ENCODE data around the gene LRCH4. TPM values are rescaled to one million over a fixed set of nuclear protein-coding genes. Genes with fewer than 3 reads are reported as not detected.

Gene LRCH4
- total and polyA plus RNA-seq, 4 donors = 38.1 to 109 (median 92.2) TPM

- H3K9me3 ChIP-seq (ENCODE audit: control insufficient read depth in 4 of 4, insufficient read depth in 3 of 4, low read length in 3 of 4) = no peaks in the 10 kb centered on the region
- ATAC-seq (ENCODE audit: insufficient read depth, low FRiP score) (no peak), DNase-seq (peak; percentile 80 to 86 (median 81))
- H3K4me3 ChIP-seq = no peak overlapping the region
- peaks cover 0 to 20% (median 3%) of the 10 kb centered on the region in 5 donors for H3K4me1 ChIP-seq (ENCODE audit: control insufficient read depth in 5 of 5, insufficient read depth in 5 of 5, low read length in 5 of 5)
- H3K9ac ChIP-seq (ENCODE audit: insufficient read depth in 1 of 2, low read length in 2 of 2) = peak overlapping the region in 1 of 2 donors; percentile 46
- WGBS, 2 donors = 27 to 32% methylated on average over 20 of the region's 20 CpGs
- no peak overlapping the region for H3K27ac ChIP-seq (ENCODE audit: low read depth in 1 of 2, low read length in 1 of 2)
- no peaks in the 10 kb centered on the region for H3K36me3 ChIP-seq (ENCODE audit: control insufficient read depth in 4 of 4, insufficient read depth in 4 of 4, low read length in 4 of 4)
- no peaks in the 10 kb centered on the region for H3K27me3 ChIP-seq (ENCODE audit: control insufficient read depth in 3 of 3, insufficient read depth in 3 of 3, low read length in 2 of 3)
- TF ChIP-seq CTCF (IDR thresholded peaks at IDR 0.05; ENCODE audit: control extremely low read depth, extremely low read depth) = no peak
These were observed 4.3 kb upstream of the LRCH4 start for GRCh38 chr7:100590077-100590737.

DNA sequence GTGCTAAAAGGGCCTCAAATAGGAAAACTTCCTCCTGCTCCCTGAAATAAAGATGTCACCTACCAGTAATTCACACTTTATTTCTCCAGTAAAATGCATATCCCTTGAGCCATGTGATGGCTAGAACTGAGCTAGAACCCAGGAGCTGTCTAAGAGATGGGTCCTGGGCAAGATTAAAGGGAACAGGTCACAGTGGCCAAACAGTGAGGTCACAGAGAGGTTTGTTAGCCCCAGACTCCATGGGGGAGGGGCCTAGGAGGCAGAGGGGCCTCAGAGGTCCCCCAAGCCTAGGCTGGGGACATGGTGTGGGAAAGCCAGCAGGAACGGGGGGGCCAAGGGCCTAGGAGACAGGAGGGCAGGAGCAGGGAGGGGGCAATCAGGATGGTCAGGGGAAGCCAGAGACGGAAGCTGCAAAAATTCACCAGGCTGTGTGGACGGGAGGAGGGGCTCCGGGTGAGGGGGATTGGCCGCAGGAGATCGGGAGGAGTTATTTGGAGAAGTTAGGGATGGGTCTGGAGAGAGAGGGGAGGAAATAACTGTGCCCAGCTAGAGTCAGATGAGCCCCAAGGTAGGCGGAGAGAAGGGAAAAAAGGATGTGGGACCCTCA is 3.5 kb upstream of the LRCH4 start:
- Histone ChIP-seq H3K9ac (ENCODE audit: insufficient read depth in 1 of 2, low read length in 2 of 2) (peak overlapping the region in 1 of 2 donors; percentile 46), H3K9me3 (ENCODE audit: control insufficient read depth in 4 of 4, insufficient read depth in 3 of 4, low read length in 3 of 4) (no peaks in the 10 kb centered on the region), H3K27ac (ENCODE audit: low read depth in 1 of 2, low read length in 1 of 2) (no peak overlapping the region), H3K36me3 (ENCODE audit: control insufficient read depth in 4 of 4, insufficient read depth in 4 of 4, low read length in 4 of 4) (no peaks in the 10 kb centered on the region), H3K4me3 (no peak overlapping the region), H3K27me3 (ENCODE audit: control insufficient read depth in 3 of 3, insufficient read depth in 3 of 3, low read length in 2 of 3) (no peaks in the 10 kb centered on the region), H3K4me1 (ENCODE audit: control insufficient read depth in 5 of 5, insufficient read depth in 5 of 5, low read length in 5 of 5) (peaks cover 0 to 28% (median 3%) of the 10 kb centered on the region in 5 donors)
- ATAC-seq (ENCODE audit: insufficient read depth, low FRiP score) (no peak), DNase-seq (peak; percentile 61 to 74 (median 62))
- 55 to 56% methylated on average over 7 of the region's 7 CpGs for WGBS, 2 donors
- no peak for TF ChIP-seq CTCF (IDR thresholded peaks at IDR 0.05; ENCODE audit: control extremely low read depth, extremely low read depth)

GRCh38 chr7:100588438-100588837 is 2.5 kb upstream of the LRCH4 start:
- H3K27me3 ChIP-seq (ENCODE audit: control insufficient read depth in 3 of 3, insufficient read depth in 3 of 3, low read length in 2 of 3) = no peaks in the 10 kb centered on the region
- H3K4me1 ChIP-seq (ENCODE audit: control insufficient read depth in 5 of 5, insufficient read depth in 5 of 5, low read length in 5 of 5) = peaks cover 0 to 35% (median 8%) of the 10 kb centered on the region in 5 donors
- WGBS, 2 donors = 65 to 75% methylated on average over 1 of the region's 1 CpG
- ATAC-seq (ENCODE audit: insufficient read depth, low FRiP score) (no peak), DNase-seq (peak in 2 of 3 donors; percentile 24 to 58)
- TF ChIP-seq CTCF (IDR thresholded peaks at IDR 0.05; ENCODE audit: control extremely low read depth, extremely low read depth) = peak; percentile 28
- no peaks in the 10 kb centered on the region for H3K9me3 ChIP-seq (ENCODE audit: control insufficient read depth in 4 of 4, insufficient read depth in 3 of 4, low read length in 3 of 4)
- H3K27ac ChIP-seq (ENCODE audit: low read depth in 1 of 2, low read length in 1 of 2) = no peak overlapping the region
- no peak overlapping the region for H3K9ac ChIP-seq (ENCODE audit: insufficient read depth in 1 of 2, low read length in 2 of 2)
- no peak overlapping the region for H3K4me3 ChIP-seq
- H3K36me3 ChIP-seq (ENCODE audit: control insufficient read depth in 4 of 4, insufficient read depth in 4 of 4, low read length in 4 of 4) = no peaks in the 10 kb centered on the region
